Cardiac muscle cell (in vitro differentiated cells and primary cell): Measurements from ENCODE around the gene PUSL1. TPM values are rescaled to one million over a fixed set of nuclear protein-coding genes. Genes with fewer than 3 reads are reported as not detected.
A peak's percentile ranks its signal among the peaks of the same experiment; 100 is the strongest.

ENCODE experiments used
- DNase-seq, 2 donors: peaks; one replicate each; pipeline versions ENCODE4 v3.0.0 to v3.0.0-alpha.2; 2010 to 2017; ENCODE audit warnings: low read depth in 1 of 2, low spot score in 1 of 2
- H3K27ac ChIP-seq: fragments of 200-600 bp; sonication (generic); 2 replicates; pipeline ENCODE4 v1.5.1; 2016
- H3K27me3 ChIP-seq: fragments of 200-600 bp; sonication (generic); 2 replicates; pipeline ENCODE4 v1.6.0; 2016; ENCODE audit warnings: control low read depth
- H3K36me3 ChIP-seq: fragments of 200-600 bp; sonication (generic); 2 replicates; pipeline ENCODE4 v1.5.1; 2016; ENCODE audit warnings: control low read depth
- H3K4me1 ChIP-seq: fragments of 200-600 bp; sonication (generic); 2 replicates; pipeline ENCODE4 v1.8.1; 2017; ENCODE audit warnings: low read depth, mild to moderate bottlenecking, mixed run types
- H3K4me3 ChIP-seq: fragments of 200-600 bp; sonication (generic); 2 replicates; pipeline ENCODE4 v1.5.1; 2016; ENCODE audit warnings: mild to moderate bottlenecking
- H3K9me3 ChIP-seq: fragments of 200-600 bp; sonication (generic); 2 replicates; pipeline ENCODE4 v1.5.1; 2017; ENCODE audit warnings: low read depth, mild to moderate bottlenecking, control low read depth
- CTCF ChIP-seq: IDR thresholded peaks from 2 replicates; pipeline ENCODE4 v1.5.1; 2012; ENCODE audit warnings: low read depth, mild to moderate bottlenecking, low read length
- polyA plus RNA-seq: library from polyadenylated mRNA; unstranded; fragments of >200 nt; fragmentation: Nextera tagmentation; extraction: Ambion mirVana; gene quantifications from 2 replicates; pipeline ENCODE4 v1.2.1, GENCODE V29; 2016
- total RNA-seq: library from RNA; depleted of rRNA; stranded (reverse); fragments of >200 nt; gene quantifications from 2 replicates; pipeline ENCODE4 v1.2.3, GENCODE V29; 2016

Gene PUSL1
- total and polyA plus RNA-seq, 2 experiments from 2014 or later = 18.7 to 25.0 TPM

- Histone ChIP-seq H3K27me3 (no peaks in the 10 kb centered on the region), H3K4me1 (peaks cover 9% of the 10 kb centered on the region), H3K4me3 (no peak overlapping the region), H3K36me3 (peaks cover 8% of the 10 kb centered on the region), H3K9me3 (no peaks in the 10 kb centered on the region), H3K27ac (no peak overlapping the region)
- TF ChIP-seq CTCF = no peak
- no peak for DNase-seq
Observed at GRCh38 chr1:1320666-1321448, 12.5 kb downstream of the PUSL1 start.

- no peak overlapping the region for H3K27ac ChIP-seq
- no peaks in the 10 kb centered on the region for H3K27me3 ChIP-seq
- no peak for DNase-seq
- no peak for TF ChIP-seq CTCF
- peaks cover 9% of the 10 kb centered on the region for H3K4me1 ChIP-seq
- H3K4me3 ChIP-seq = no peak overlapping the region
- peaks cover 8% of the 10 kb centered on the region for H3K36me3 ChIP-seq
- no peaks in the 10 kb centered on the region for H3K9me3 ChIP-seq
Observed at GRCh38 chr1:1321477-1321876, 13.1 kb downstream of the PUSL1 start.

- H3K4me1 ChIP-seq = peaks cover 9% of the 10 kb centered on the region
- H3K4me3 ChIP-seq = no peak overlapping the region
- H3K27ac ChIP-seq = no peak overlapping the region
- H3K36me3 ChIP-seq = peaks cover 8% of the 10 kb centered on the region
- no peak for TF ChIP-seq CTCF
- H3K27me3 ChIP-seq = no peaks in the 10 kb centered on the region
- H3K9me3 ChIP-seq = no peaks in the 10 kb centered on the region
- no peak for DNase-seq
Observed at GRCh38 chr1:1322418-1322817, 14.0 kb downstream of the PUSL1 start.

GRCh38 chr1:1322952-1323351 is 14.6 kb downstream of the PUSL1 start:
- Histone ChIP-seq H3K9me3 (no peaks in the 10 kb centered on the region), H3K27me3 (no peaks in the 10 kb centered on the region), H3K4me1 (peaks cover 9% of the 10 kb centered on the region), H3K36me3 (peaks cover 8% of the 10 kb centered on the region), H3K4me3 (no peak overlapping the region), H3K27ac (no peak overlapping the region)
- TF ChIP-seq CTCF = no peak
- DNase-seq = no peak

- peaks cover 9% of the 10 kb centered on the region for H3K4me1 ChIP-seq
- no peak overlapping the region for H3K27ac ChIP-seq
Observed at GRCh38 chr1:1324084-1324523, 15.7 kb downstream of the PUSL1 start.

More at GRCh38 chr1:1324084-1324523, 15.7 kb downstream of the PUSL1 start:
- Histone ChIP-seq H3K27me3 (no peaks in the 10 kb centered on the region), H3K4me3 (peak overlapping the region; percentile 98), H3K9me3 (no peaks in the 10 kb centered on the region), H3K36me3 (peaks cover 4% of the 10 kb centered on the region)
- DNase-seq = no peak
- TF ChIP-seq CTCF = no peak
